ENCODE measurements around the gene ORC1. TPM values are rescaled to one million over a fixed set of nuclear protein-coding genes. Genes with fewer than 3 reads are reported as not detected.

The ORC1 gene
- total RNA-seq, 4 donors from 2014 or later, result 0.29 to 2.6 (median 0.50) TPM

- Histone ChIP-seq H3K4me3 (no peak overlapping the region), H3K4me1 (no peaks in the 10 kb centered on the region), H3K27ac (no peak overlapping the region), H3K36me3 (peaks cover 2 to 34% of the 10 kb centered on the region in 2 donors), H3K9me3 (no peaks in the 10 kb centered on the region), H3K27me3 (no peaks in the 10 kb centered on the region)
- ATAC-seq (no peak), DNase-seq (no peak)
- intact Hi-C loops (cut with DNase I; ENCODE audit: low total_unique reads), result no loop called here
- no peak for TF ChIP-seq CTCF (IDR thresholded peaks at IDR 0.05 in 4 of 5, conservative IDR thresholded peaks at IDR 0.05 in 1 of 5)
- no peak for TF ChIP-seq POLR2A (IDR thresholded peaks at IDR 0.05)
- in situ Hi-C loops (cut with MboI; ENCODE audit: low sequenced_read_pairs in 4 of 4), result loop anchor here (25.0 kb wide), 1 partner anchor 262 kb away; the partner anchor contains the start of gene COA7 (in 4 of the 4)
Observed at GRCh38 chr1:52424813-52425212, 20.6 kb upstream of the ORC1 start.

- TF ChIP-seq CTCF (IDR thresholded peaks at IDR 0.05 in 4 of 5, conservative IDR thresholded peaks at IDR 0.05 in 1 of 5) (no peak), POLR2A (IDR thresholded peaks at IDR 0.05) (no peak)
- H3K4me3 ChIP-seq, result no peak overlapping the region
- H3K27ac ChIP-seq, result no peak overlapping the region
- no peaks in the 10 kb centered on the region for H3K27me3 ChIP-seq
- peaks cover 2 to 40% of the 10 kb centered on the region in 2 donors for H3K36me3 ChIP-seq
- in situ Hi-C loops (cut with MboI; ENCODE audit: low sequenced_read_pairs in 4 of 4), result loop anchor here in 3 of 4 donors (25.0 kb wide), 1 partner anchor 263 kb away; the partner anchor contains the start of gene COA7 (in 3 of the 3)
- intact Hi-C loops (cut with DNase I; ENCODE audit: low total_unique reads), result no loop called here
- no peaks in the 10 kb centered on the region for H3K4me1 ChIP-seq
- H3K9me3 ChIP-seq, result no peaks in the 10 kb centered on the region
- ATAC-seq (no peak), DNase-seq (no peak)
Observed at GRCh38 chr1:52424231-52424636, 20.0 kb upstream of the ORC1 start.

- intact Hi-C loops (cut with DNase I; ENCODE audit: low total_unique reads), result no loop called here
Observed at GRCh38 chr1:52423771-52424170, 19.5 kb upstream of the ORC1 start.

GRCh38 chr1:52423055-52423454 lies 18.8 kb upstream of the ORC1 start:
- intact Hi-C loops (cut with DNase I; ENCODE audit: low total_unique reads) (no loop called here), in situ Hi-C loops (cut with MboI; ENCODE audit: low sequenced_read_pairs in 4 of 4) (loop anchor here in 3 of 4 donors (25.0 kb wide), 1 partner anchor 264 kb away; the partner anchor contains the start of gene COA7 (in 3 of the 3))
- TF ChIP-seq CTCF (IDR thresholded peaks at IDR 0.05 in 4 of 5, conservative IDR thresholded peaks at IDR 0.05 in 1 of 5) (no peak), POLR2A (IDR thresholded peaks at IDR 0.05) (no peak)
- DNase-seq (no peak), ATAC-seq (no peak)
- Histone ChIP-seq H3K27ac (no peak overlapping the region), H3K4me3 (no peak overlapping the region), H3K36me3 (peaks cover 2 to 50% of the 10 kb centered on the region in 2 donors), H3K9me3 (no peaks in the 10 kb centered on the region), H3K4me1 (no peaks in the 10 kb centered on the region), H3K27me3 (no peaks in the 10 kb centered on the region)

More at GRCh38 chr1:52423771-52424170, 19.5 kb upstream of the ORC1 start:
- in situ Hi-C loops (cut with MboI; ENCODE audit: low sequenced_read_pairs in 4 of 4), result loop anchor here in 3 of 4 donors (25.0 kb wide), 1 partner anchor 264 kb away; the partner anchor contains the start of gene COA7 (in 3 of the 3)
- Histone ChIP-seq H3K27ac (peak overlapping the region in 1 of 4 donors; percentile 19), H3K9me3 (no peaks in the 10 kb centered on the region), H3K4me3 (no peak overlapping the region), H3K4me1 (no peaks in the 10 kb centered on the region), H3K36me3 (peaks cover 2 to 43% of the 10 kb centered on the region in 2 donors), H3K27me3 (no peaks in the 10 kb centered on the region)
- DNase-seq, result no peak
- TF ChIP-seq CTCF (IDR thresholded peaks at IDR 0.05 in 4 of 5, conservative IDR thresholded peaks at IDR 0.05 in 1 of 5), result no peak
- no peak for TF ChIP-seq POLR2A (IDR thresholded peaks at IDR 0.05)
- no peak for ATAC-seq

Measured in gastrocnemius medialis (tissue), 4 donors.